MM.1S (cell line): ENCODE measurements around the gene CCL23.

Source experiments
- CTCF ChIP-seq: fragments of 300-600 bp; sonication (generic); IDR thresholded peaks from 2 replicates; pipeline ENCODE4 v1.5.1; 2016; ENCODE audit warnings: antibody characterized with exemption, low read length, mixed read lengths
- EZH2 ChIP-seq: fragments of 300-600 bp; sonication (generic); optimal IDR thresholded peaks from 2 replicates; pipeline ENCODE3; 2017; ENCODE audit warnings: low read depth, mild to moderate bottlenecking, antibody characterized with exemption, low read length, mixed read lengths

GRCh38 chr17:36049643-36050042, 31.9 kb upstream of the CCL23 start:
- TF ChIP-seq EZH2 (no peak), CTCF (no peak)
